Panc1 (cell line): ENCODE results near the gene DCTN2. TPM values are rescaled to one million over a fixed set of nuclear protein-coding genes. Genes with fewer than 3 reads are reported as not detected.
"Not testable (repeated sequence)": the region's sequence is repeated elsewhere in the genome, so short reads cannot be mapped to it uniquely, and the experiment has no call there.

Source experiments
- ATAC-seq: fragments of 200-7000 bp; cut with Tn5 transposase; 2 replicates; pipeline ENCODE4 v1.9.1; 2020; ENCODE audit warnings: mild to moderate bottlenecking, moderate library complexity
- BruUV-seq: library from RNA; stranded (reverse); fragments of 400-500 nt; replicated peaks from 2 replicates; lab custom pipeline; 2021; lab: Mats Ljungman, UMichigan
- CTCF ChIA-PET: fragments of 300-600 bp; sonication (Branson Sonifier 250); formaldehyde crosslinking; loops from one replicate; lab custom pipeline; 2022; ENCODE audit warnings: antibody characterized with exemption; lab: Charles Lee
- POLR2A ChIA-PET: fragments of 300-600 bp; sonication (Branson Sonifier 250); formaldehyde crosslinking; loops from one replicate; lab custom pipeline; 2022; ENCODE audit warnings: antibody characterized with exemption; lab: Charles Lee
- DNase-seq: peaks from one replicate; pipeline ENCODE4 v3.0.0-alpha.2; 2010; ENCODE audit warnings: low read depth, low spot score
- H3K27ac ChIP-seq: 2 replicates; pipeline ENCODE4 v1.5.1; 2011; ENCODE audit warnings: mild to moderate bottlenecking, low read length, inconsistent platforms
- H3K27me3 ChIP-seq: fragments of 200-500 bp; sonication (Bioruptor generic); 2 replicates; pipeline ENCODE4 v1.6.0; 2014; ENCODE audit warnings: low read length, inconsistent platforms; ENCODE audit not compliant: control insufficient read depth, insufficient read depth
- H3K36me3 ChIP-seq: fragments of 200-500 bp; sonication (Bioruptor generic); 2 replicates; pipeline ENCODE4 v1.5.1; 2014; ENCODE audit warnings: inconsistent platforms, mild to moderate bottlenecking, low read length, moderate library complexity; ENCODE audit not compliant: control insufficient read depth, insufficient read depth
- H3K4me1 ChIP-seq: 2 replicates; pipeline ENCODE4 v1.5.1; 2011; ENCODE audit warnings: inconsistent platforms, mild to moderate bottlenecking, low read length, moderate library complexity; ENCODE audit not compliant: control insufficient read depth, insufficient read depth
- H3K4me3 ChIP-seq, 2 experiments: 2 replicates each; pipeline ENCODE4 v1.5.1; 2011 to 2012; ENCODE audit warnings: low read depth in 2 of 2, low read length in 2 of 2, mild to moderate bottlenecking in 2 of 2, inconsistent platforms in 1 of 2, moderate library complexity in 1 of 2
- H3K9me3 ChIP-seq: fragments of 200-500 bp; sonication (Bioruptor generic); 2 replicates; pipeline ENCODE4 v1.5.1; 2014; ENCODE audit warnings: low read depth, mild to moderate bottlenecking, inconsistent platforms, low read length, moderate library complexity; ENCODE audit not compliant: control insufficient read depth, insufficient read depth
- POLR2AphosphoS5 ChIP-seq: IDR thresholded peaks from 2 replicates; pipeline ENCODE4 v1.6.1; 2012; ENCODE audit warnings: mild to moderate bottlenecking, low read depth, low read length, moderate library complexity
- SIN3A ChIP-seq: IDR thresholded peaks from 2 replicates; pipeline ENCODE4 v1.6.1; 2012; ENCODE audit warnings: low read depth, mild to moderate bottlenecking, low read length, moderate library complexity, borderline replicate concordance; ENCODE audit not compliant: insufficient read depth
- TCF7L2 ChIP-seq: IDR thresholded peaks from 2 replicates; pipeline ENCODE4 v1.6.1; 2011; ENCODE audit warnings: mild to moderate bottlenecking, low read depth, low read length, inconsistent platforms
- in situ Hi-C: cut with HindIII; loops from 2 replicates; pipeline ENCODE4 v1.10.0; 2016; ENCODE audit warnings: low sequenced_read_pairs, low pct_unique_long_range_greater_than_20kb
- intact Hi-C: fragments of 100-400 bp; cut with micrococcal nuclease; formaldehyde crosslinking; loops from one replicate; pipeline ENCODE4 v1.10.0; 2022; ENCODE audit not compliant: unreplicated experiment
- total RNA-seq: library from RNA; stranded (reverse); gene quantifications from one replicate; pipeline ENCODE4 v1.2.1, GENCODE V29; 2021; ENCODE audit not compliant: unreplicated experiment
- TF ChIP-seq, protein P1 (sequence below): fragments of 450-650 bp; IDR thresholded peaks from 2 replicates; pipeline ENCODE4 v1.5.1; 2017; ENCODE audit warnings: mild to moderate bottlenecking
- TF ChIP-seq, protein P2 (sequence below), 2 experiments: IDR thresholded peaks; 2 replicates each; pipeline ENCODE4 v1.6.1; 2011 to 2012; ENCODE audit warnings: low read depth in 2 of 2, control low read depth in 1 of 2, low read length in 1 of 2, mild to moderate bottlenecking in 1 of 2, moderate library complexity in 1 of 2; ENCODE audit not compliant: insufficient read depth in 1 of 2

DCTN2 gene
- total RNA-seq, 1 experiment from 2014 or later = 97.6 TPM

DNA sequence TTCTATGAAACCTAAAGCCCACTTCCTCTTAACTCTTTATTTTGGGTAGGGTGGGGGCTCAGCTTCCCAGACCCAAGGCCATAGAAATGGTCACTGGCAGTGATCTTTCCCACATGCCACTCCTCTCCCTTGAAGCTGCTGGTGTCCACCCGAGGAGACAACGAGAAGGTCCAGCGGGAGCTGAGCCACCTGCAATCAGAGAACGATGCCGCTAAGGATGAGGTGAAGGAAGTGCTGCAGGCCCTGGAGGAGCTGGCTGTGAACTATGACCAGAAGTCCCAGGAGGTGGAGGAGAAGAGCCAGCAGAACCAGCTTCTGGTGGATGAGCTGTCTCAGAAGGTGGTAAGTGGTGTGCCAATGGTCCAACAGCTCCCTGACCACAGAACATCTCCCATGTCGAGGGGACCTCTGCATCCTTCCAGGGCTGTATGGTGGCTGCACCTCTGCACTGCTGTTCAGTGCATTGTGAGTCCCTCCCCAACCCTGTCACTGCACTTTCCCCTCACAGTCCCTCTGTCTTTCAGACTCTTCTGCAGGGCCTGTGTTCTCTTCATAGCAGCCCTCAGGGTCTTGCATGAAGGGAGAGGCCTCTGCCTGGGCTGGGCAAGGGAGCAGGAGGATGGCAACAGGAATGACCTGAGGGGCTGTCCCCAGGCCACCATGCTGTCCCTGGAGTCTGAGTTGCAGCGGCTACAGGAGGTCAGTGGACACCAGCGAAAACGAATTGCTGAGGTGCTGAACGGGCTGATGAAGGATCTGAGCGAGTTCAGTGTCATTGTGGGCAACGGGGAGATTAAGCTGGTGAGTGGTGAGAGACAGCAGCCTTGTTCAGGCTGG, 25.2 kb upstream of the DCTN2 start:
- H3K9me3 ChIP-seq = no peaks in the 10 kb centered on the region
- no TSS peak for BruUV-seq
- DNase-seq (no peak), ATAC-seq (no peak)
- no peak overlapping the region for H3K27ac ChIP-seq
- no peaks in the 10 kb centered on the region for H3K27me3 ChIP-seq
- H3K36me3 ChIP-seq = no peaks in the 10 kb centered on the region
- ChIA-PET POLR2A (interaction anchor here (0.7 kb wide), 2 partner anchors 12 to 1318 kb away, joined by 3 to 4 read pairs; no protein-coding TSS in a partner anchor), CTCF (interaction anchor here (1.2 kb wide), 1 partner anchor 11 kb away, joined by 3 read pairs; no protein-coding TSS in a partner anchor)
- no peak overlapping the region for H3K4me3 ChIP-seq
- TF ChIP-seq TCF7L2 = no peak
- intact Hi-C loops (no loop called here), in situ Hi-C loops (no loop called here)
- H3K4me1 ChIP-seq = no peaks in the 10 kb centered on the region

DNA sequence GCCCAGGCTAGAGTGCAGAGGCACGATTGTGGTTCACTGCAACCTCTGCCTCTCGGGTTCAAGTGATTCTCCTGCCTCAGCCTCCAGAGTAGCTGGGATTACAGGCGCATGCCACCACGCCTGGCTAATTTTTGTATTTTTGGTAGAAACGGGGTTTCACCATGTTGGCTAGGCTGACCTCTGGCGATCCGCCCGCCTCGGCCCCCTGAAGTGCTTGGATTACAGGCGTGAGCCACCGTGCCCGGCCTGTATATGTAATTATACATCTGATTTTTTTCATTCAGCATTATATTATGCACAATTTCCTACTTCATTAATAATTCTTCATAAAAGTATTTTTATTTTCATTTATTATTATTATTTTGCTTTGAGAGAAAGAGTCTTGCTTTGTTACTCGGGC, 23.4 kb upstream of the DCTN2 start:
- H3K27me3 ChIP-seq, ATAC-seq, H3K4me3 ChIP-seq, H3K36me3 ChIP-seq, H3K27ac ChIP-seq, POLR2A ChIA-PET, BruUV-seq, DNase-seq, H3K9me3 ChIP-seq, H3K4me1 ChIP-seq, intact Hi-C loops, in situ Hi-C loops: not testable (repeated sequence)
- CTCF ChIA-PET = interaction anchor here (1.2 kb wide), 1 partner anchor 13 kb away, joined by 4 read pairs; no protein-coding TSS in a partner anchor

DNA sequence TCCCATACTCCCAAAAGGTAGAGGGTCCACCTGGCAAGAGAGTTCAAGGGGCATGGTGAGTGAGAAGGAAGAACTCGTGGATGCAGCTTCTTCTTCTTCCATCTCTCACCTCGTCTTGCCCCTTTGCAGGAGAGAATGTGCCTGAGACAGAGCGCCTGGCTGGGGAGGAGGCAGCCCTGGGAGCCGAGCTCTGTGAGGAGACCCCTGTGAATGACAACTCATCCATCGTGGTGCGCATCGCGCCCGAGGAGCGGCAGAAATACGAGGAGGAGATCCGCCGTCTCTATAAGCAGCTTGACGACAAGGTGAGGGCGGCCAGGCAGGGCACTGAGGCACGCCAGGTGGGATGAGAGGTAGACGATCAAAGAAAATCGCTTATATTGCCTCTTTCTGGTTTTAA, 22.9 kb upstream of the DCTN2 start:
- no peak for DNase-seq
- ChIA-PET CTCF (no interaction called here), POLR2A (no interaction called here)
- TF ChIP-seq TCF7L2 = no peak
- TF ChIP-seq, protein P1, sequence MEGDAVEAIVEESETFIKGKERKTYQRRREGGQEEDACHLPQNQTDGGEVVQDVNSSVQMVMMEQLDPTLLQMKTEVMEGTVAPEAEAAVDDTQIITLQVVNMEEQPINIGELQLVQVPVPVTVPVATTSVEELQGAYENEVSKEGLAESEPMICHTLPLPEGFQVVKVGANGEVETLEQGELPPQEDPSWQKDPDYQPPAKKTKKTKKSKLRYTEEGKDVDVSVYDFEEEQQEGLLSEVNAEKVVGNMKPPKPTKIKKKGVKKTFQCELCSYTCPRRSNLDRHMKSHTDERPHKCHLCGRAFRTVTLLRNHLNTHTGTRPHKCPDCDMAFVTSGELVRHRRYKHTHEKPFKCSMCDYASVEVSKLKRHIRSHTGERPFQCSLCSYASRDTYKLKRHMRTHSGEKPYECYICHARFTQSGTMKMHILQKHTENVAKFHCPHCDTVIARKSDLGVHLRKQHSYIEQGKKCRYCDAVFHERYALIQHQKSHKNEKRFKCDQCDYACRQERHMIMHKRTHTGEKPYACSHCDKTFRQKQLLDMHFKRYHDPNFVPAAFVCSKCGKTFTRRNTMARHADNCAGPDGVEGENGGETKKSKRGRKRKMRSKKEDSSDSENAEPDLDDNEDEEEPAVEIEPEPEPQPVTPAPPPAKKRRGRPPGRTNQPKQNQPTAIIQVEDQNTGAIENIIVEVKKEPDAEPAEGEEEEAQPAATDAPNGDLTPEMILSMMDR = no peak
- TF ChIP-seq POLR2AphosphoS5 = no peak
- Histone ChIP-seq H3K27ac (no peak overlapping the region), H3K36me3 (no peaks in the 10 kb centered on the region), H3K9me3 (no peaks in the 10 kb centered on the region), H3K4me1 (no peaks in the 10 kb centered on the region), H3K4me3 (no peak overlapping the region), H3K27me3 (no peaks in the 10 kb centered on the region)
- no peak for ATAC-seq
- intact Hi-C loops = no loop called here
- in situ Hi-C loops = no loop called here
- no TSS peak for BruUV-seq

DNA sequence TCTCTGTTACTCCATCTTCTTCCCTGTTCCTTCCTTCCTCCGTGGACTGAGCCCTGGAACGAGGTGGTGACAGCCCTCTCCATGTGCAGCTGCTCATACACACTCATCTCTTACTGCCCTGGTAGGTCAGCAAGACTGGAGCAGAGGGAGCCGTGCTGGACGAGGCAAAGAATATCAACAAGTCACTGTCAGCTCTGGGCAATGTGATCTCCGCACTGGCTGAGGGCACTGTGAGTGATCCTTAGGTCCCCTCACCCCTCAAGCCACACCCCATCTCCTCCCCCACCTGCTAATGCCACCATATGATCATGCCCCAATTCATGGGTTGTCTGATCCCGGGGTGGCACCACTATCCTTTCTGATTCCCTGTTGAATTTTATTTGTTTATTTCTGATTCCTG, 21.8 kb upstream of the DCTN2 start:
- no peaks in the 10 kb centered on the region for H3K4me1 ChIP-seq
- H3K9me3 ChIP-seq = no peaks in the 10 kb centered on the region
- ATAC-seq (no peak), DNase-seq (no peak)
- in situ Hi-C loops (no loop called here), intact Hi-C loops (no loop called here)
- BruUV-seq = no TSS peak
- no peak overlapping the region for H3K4me3 ChIP-seq
- ChIA-PET CTCF (no interaction called here), POLR2A (no interaction called here)
- no peaks in the 10 kb centered on the region for H3K27me3 ChIP-seq
- H3K27ac ChIP-seq = no peak overlapping the region
- H3K36me3 ChIP-seq = no peaks in the 10 kb centered on the region
- TF ChIP-seq, protein P2, sequence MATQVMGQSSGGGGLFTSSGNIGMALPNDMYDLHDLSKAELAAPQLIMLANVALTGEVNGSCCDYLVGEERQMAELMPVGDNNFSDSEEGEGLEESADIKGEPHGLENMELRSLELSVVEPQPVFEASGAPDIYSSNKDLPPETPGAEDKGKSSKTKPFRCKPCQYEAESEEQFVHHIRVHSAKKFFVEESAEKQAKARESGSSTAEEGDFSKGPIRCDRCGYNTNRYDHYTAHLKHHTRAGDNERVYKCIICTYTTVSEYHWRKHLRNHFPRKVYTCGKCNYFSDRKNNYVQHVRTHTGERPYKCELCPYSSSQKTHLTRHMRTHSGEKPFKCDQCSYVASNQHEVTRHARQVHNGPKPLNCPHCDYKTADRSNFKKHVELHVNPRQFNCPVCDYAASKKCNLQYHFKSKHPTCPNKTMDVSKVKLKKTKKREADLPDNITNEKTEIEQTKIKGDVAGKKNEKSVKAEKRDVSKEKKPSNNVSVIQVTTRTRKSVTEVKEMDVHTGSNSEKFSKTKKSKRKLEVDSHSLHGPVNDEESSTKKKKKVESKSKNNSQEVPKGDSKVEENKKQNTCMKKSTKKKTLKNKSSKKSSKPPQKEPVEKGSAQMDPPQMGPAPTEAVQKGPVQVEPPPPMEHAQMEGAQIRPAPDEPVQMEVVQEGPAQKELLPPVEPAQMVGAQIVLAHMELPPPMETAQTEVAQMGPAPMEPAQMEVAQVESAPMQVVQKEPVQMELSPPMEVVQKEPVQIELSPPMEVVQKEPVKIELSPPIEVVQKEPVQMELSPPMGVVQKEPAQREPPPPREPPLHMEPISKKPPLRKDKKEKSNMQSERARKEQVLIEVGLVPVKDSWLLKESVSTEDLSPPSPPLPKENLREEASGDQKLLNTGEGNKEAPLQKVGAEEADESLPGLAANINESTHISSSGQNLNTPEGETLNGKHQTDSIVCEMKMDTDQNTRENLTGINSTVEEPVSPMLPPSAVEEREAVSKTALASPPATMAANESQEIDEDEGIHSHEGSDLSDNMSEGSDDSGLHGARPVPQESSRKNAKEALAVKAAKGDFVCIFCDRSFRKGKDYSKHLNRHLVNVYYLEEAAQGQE (IDR thresholded peaks at IDR 0.05; ENCODE audit: insufficient read depth in 1 of 2, low read depth in 2 of 2, low read length in 1 of 2) = no peak
- TF ChIP-seq TCF7L2 = no peak
- TF ChIP-seq POLR2AphosphoS5 = no peak
- TF ChIP-seq, protein P1 = no peak
- no peak for TF ChIP-seq SIN3A
